ENCODE data around the gene MBTPS1.

Gene MBTPS1

GRCh38 chr16:84026606-84027005, 90.1 kb downstream of the MBTPS1 start:
- TF ChIP-seq CTCF (IDR thresholded peaks at IDR 0.05; ENCODE audit: extremely low read depth, missing control alignments) = no peak
- DNase-seq (ENCODE audit: low spot score) = no peak

- DNase-seq (ENCODE audit: low spot score) = no peak
- no peak for TF ChIP-seq CTCF (IDR thresholded peaks at IDR 0.05; ENCODE audit: extremely low read depth, missing control alignments)
These were observed 91.9 kb downstream of the MBTPS1 start for GRCh38 chr16:84024854-84025253.

GRCh38 chr16:84022644-84023043, 94.1 kb downstream of the MBTPS1 start:
- no peak for DNase-seq (ENCODE audit: low spot score)
- no peak for TF ChIP-seq CTCF (IDR thresholded peaks at IDR 0.05; ENCODE audit: extremely low read depth, missing control alignments)

- no peak for TF ChIP-seq CTCF (IDR thresholded peaks at IDR 0.05; ENCODE audit: extremely low read depth, missing control alignments)
- no peak for DNase-seq (ENCODE audit: low spot score)
These were observed 95.3 kb downstream of the MBTPS1 start for GRCh38 chr16:84021488-84021887.

GRCh38 chr16:84020353-84020752, 96.4 kb downstream of the MBTPS1 start:
- TF ChIP-seq CTCF (IDR thresholded peaks at IDR 0.05; ENCODE audit: extremely low read depth, missing control alignments) = no peak
- DNase-seq (ENCODE audit: low spot score) = no peak

GRCh38 chr16:84018710-84019109, 98.0 kb downstream of the MBTPS1 start:
- no peak for DNase-seq (ENCODE audit: low spot score)
- no peak for TF ChIP-seq CTCF (IDR thresholded peaks at IDR 0.05; ENCODE audit: extremely low read depth, missing control alignments)

GRCh38 chr16:84016477-84016876, 100.3 kb downstream of the MBTPS1 start:
- no peak for TF ChIP-seq CTCF (IDR thresholded peaks at IDR 0.05; ENCODE audit: extremely low read depth, missing control alignments)
- no peak for DNase-seq (ENCODE audit: low spot score)

Measured in GM20000 (cell line).